ENCODE results near the gene DCAF8L1. TPM values are rescaled to one million over a fixed set of nuclear protein-coding genes. Genes with fewer than 3 reads are reported as not detected.
"Not testable (repeated sequence)": the region's sequence is repeated elsewhere in the genome, so short reads cannot be mapped to it uniquely, and the experiment has no call there.

Gene DCAF8L1
- total and polyA plus RNA-seq, 10 of the 15 experiments (the other 5 are each of a cell fraction or from before 2014, with no cell fraction given): 0.11 TPM; not detected in 9

- Histone ChIP-seq H3K27me3 (replicated peaks in 1 of 2; ENCODE audit: control insufficient read depth in 2 of 2, insufficient read depth in 2 of 2, low read length in 1 of 2) (no peaks in the 10 kb centered on the region), H3K27ac (ENCODE audit: control insufficient read depth, insufficient read depth) (no peak overlapping the region), H4K20me1 (ENCODE audit: control insufficient read depth, insufficient read depth) (no peaks in the 10 kb centered on the region), H3K79me2 (ENCODE audit: control insufficient read depth, insufficient read depth, low read length) (no peaks in the 10 kb centered on the region), H3K4me1 (ENCODE audit: control insufficient read depth, insufficient read depth, low read length) (no peaks in the 10 kb centered on the region), H2AFZ (ENCODE audit: control insufficient read depth, low read depth, low read length) (no peak overlapping the region), H3K9me3 (replicated peaks; ENCODE audit: control insufficient read depth, insufficient read depth, low read length) (no peaks in the 10 kb centered on the region; the same call in 2 of the 3 replicates), H3K4me2 (ENCODE audit: control insufficient read depth, insufficient read depth) (no peak overlapping the region), H3K36me3 (ENCODE audit: control insufficient read depth in 2 of 2, insufficient read depth in 2 of 2, low read length in 1 of 2) (no peaks in the 10 kb centered on the region), H3K4me3 (no peak overlapping the region), H3K9ac (ENCODE audit: control insufficient read depth, insufficient read depth, low read length) (no peak overlapping the region)
- 4% methylated on average over 1 of the region's 1 CpG for WGBS (ENCODE audit: insufficient coverage, insufficient replicate concordance, low lambda C conversion rate, missing lambda C conversion rate)
- FAIRE-seq: no peak
- RAD21 ChIA-PET (ENCODE audit: unreplicated experiment): no interaction called here
- SMC1A ChIA-PET (ENCODE audit: uncharacterized antibody, unreplicated experiment): no interaction called here
- TF ChIP-seq, protein P1, sequence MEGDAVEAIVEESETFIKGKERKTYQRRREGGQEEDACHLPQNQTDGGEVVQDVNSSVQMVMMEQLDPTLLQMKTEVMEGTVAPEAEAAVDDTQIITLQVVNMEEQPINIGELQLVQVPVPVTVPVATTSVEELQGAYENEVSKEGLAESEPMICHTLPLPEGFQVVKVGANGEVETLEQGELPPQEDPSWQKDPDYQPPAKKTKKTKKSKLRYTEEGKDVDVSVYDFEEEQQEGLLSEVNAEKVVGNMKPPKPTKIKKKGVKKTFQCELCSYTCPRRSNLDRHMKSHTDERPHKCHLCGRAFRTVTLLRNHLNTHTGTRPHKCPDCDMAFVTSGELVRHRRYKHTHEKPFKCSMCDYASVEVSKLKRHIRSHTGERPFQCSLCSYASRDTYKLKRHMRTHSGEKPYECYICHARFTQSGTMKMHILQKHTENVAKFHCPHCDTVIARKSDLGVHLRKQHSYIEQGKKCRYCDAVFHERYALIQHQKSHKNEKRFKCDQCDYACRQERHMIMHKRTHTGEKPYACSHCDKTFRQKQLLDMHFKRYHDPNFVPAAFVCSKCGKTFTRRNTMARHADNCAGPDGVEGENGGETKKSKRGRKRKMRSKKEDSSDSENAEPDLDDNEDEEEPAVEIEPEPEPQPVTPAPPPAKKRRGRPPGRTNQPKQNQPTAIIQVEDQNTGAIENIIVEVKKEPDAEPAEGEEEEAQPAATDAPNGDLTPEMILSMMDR (IDR thresholded peaks at IDR 0.05 in 2 of 3, conservative IDR thresholded peaks at IDR 0.05 in 1 of 3; ENCODE audit: control insufficient read depth in 2 of 3, extremely low read depth in 1 of 3, insufficient read depth in 1 of 3, low read depth in 3 of 3, low read length in 3 of 3): no peak
- no peak for TF ChIP-seq WRNIP1 (IDR thresholded peaks at IDR 0.05; ENCODE audit: borderline replicate concordance, low read depth, low read length)
- no peak for TF ChIP-seq SIX5 (IDR thresholded peaks at IDR 0.05; ENCODE audit: low read depth, low read length, severe bottlenecking)
- no peak for TF ChIP-seq POLR2A (IDR thresholded peaks at IDR 0.05; ENCODE audit: low read depth, low read length)
- no peak for TF ChIP-seq SRF (IDR thresholded peaks at IDR 0.05; ENCODE audit: low read depth in 2 of 2, low read length in 2 of 2)
- no peak for TF ChIP-seq ELK1 (IDR thresholded peaks at IDR 0.05; ENCODE audit: low read depth, low read length)
- no peak for TF ChIP-seq FOXK2 (IDR thresholded peaks at IDR 0.05)
- TF ChIP-seq NFYA (IDR thresholded peaks at IDR 0.05; ENCODE audit: borderline replicate concordance, low read depth, low read length): no peak
- no peak for TF ChIP-seq MAX (IDR thresholded peaks at IDR 0.05; ENCODE audit: low read depth, low read length)
- TF ChIP-seq, protein P2, sequence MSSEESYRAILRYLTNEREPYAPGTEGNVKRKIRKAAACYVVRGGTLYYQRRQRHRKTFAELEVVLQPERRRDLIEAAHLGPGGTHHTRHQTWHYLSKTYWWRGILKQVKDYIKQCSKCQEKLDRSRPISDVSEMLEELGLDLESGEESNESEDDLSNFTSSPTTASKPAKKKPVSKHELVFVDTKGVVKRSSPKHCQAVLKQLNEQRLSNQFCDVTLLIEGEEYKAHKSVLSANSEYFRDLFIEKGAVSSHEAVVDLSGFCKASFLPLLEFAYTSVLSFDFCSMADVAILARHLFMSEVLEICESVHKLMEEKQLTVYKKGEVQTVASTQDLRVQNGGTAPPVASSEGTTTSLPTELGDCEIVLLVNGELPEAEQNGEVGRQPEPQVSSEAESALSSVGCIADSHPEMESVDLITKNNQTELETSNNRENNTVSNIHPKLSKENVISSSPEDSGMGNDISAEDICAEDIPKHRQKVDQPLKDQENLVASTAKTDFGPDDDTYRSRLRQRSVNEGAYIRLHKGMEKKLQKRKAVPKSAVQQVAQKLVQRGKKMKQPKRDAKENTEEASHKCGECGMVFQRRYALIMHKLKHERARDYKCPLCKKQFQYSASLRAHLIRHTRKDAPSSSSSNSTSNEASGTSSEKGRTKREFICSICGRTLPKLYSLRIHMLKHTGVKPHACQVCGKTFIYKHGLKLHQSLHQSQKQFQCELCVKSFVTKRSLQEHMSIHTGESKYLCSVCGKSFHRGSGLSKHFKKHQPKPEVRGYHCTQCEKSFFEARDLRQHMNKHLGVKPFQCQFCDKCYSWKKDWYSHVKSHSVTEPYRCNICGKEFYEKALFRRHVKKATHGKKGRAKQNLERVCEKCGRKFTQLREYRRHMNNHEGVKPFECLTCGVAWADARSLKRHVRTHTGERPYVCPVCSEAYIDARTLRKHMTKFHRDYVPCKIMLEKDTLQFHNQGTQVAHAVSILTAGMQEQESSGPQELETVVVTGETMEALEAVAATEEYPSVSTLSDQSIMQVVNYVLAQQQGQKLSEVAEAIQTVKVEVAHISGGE (CRISPR knock-in tag; IDR thresholded peaks at IDR 0.05): no peak
- no peak for DNase-seq (ENCODE audit: low read depth, low spot score)
- intact Hi-C loops (cut with micrococcal nuclease; ENCODE audit: unreplicated experiment): no loop called here
- ATAC-seq: no peak
- no TSS peak for BruUV-seq (replicated peaks)
- CTCF ChIA-PET: no interaction called here
- in situ Hi-C loops (cut with MboI): no loop called here
- POLR2A ChIA-PET: no interaction called here
Measured at GRCh38 chrX:27964432-27964831, 16.8 kb downstream of the DCAF8L1 start.

DNA sequence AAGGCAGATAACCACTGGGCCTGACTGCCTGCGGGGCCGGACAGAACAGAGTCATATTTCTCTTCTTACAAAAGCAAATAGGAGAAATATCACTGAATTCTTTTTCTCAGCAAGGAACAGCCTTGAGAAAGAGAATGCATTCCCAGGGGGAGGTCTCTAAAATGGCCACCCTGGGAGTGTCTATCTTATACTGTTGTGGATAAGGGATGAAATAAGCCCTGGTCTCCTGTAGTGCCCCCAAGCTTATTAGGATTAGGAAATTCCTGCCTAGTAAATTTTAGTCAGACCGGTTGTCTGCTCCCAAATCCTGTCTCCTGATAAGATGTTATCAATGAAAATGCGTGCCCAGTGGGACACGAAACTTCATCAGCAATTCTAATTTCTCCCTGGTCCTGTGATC is 20.8 kb downstream of the DCAF8L1 start:
- in situ Hi-C loops (cut with MboI); H3K4me2 ChIP-seq (ENCODE audit: control insufficient read depth, insufficient read depth); H4K20me1 ChIP-seq (ENCODE audit: control insufficient read depth, insufficient read depth); H3K27me3 ChIP-seq (replicated peaks in 1 of 2; ENCODE audit: control insufficient read depth in 2 of 2, insufficient read depth in 2 of 2, low read length in 1 of 2); H3K79me2 ChIP-seq (ENCODE audit: control insufficient read depth, insufficient read depth, low read length); intact Hi-C loops (cut with micrococcal nuclease; ENCODE audit: unreplicated experiment); H3K4me3 ChIP-seq; RAD21 ChIA-PET (ENCODE audit: unreplicated experiment); FAIRE-seq; H3K9me3 ChIP-seq (replicated peaks; ENCODE audit: control insufficient read depth, insufficient read depth, low read length); H2AFZ ChIP-seq (ENCODE audit: control insufficient read depth, low read depth, low read length); H3K9ac ChIP-seq (ENCODE audit: control insufficient read depth, insufficient read depth, low read length); CTCF ChIA-PET; H3K4me1 ChIP-seq (ENCODE audit: control insufficient read depth, insufficient read depth, low read length); H3K36me3 ChIP-seq (ENCODE audit: control insufficient read depth in 2 of 2, insufficient read depth in 2 of 2, low read length in 1 of 2); ATAC-seq; DNase-seq (ENCODE audit: low read depth, low spot score); SMC1A ChIA-PET (ENCODE audit: uncharacterized antibody, unreplicated experiment); H3K27ac ChIP-seq (ENCODE audit: control insufficient read depth, insufficient read depth); BruUV-seq (replicated peaks); POLR2A ChIA-PET: not testable (repeated sequence)
- 36% methylated on average over 5 of the region's 5 CpGs for WGBS (ENCODE audit: insufficient coverage, insufficient replicate concordance, low lambda C conversion rate, missing lambda C conversion rate)

Data from GM12878 (cell line).